GM21447 (cell line): ENCODE measurements around the gene PSMD12.
"Not testable (repeated sequence)": the region's sequence is repeated elsewhere in the genome, so short reads cannot be mapped to it uniquely, and the experiment has no call there.

ENCODE experiments used
- ATAC-seq: cut with Tn5 transposase; IDR thresholded peaks from one replicate; pipeline ENCODE4 v1.9.1; 2021; ENCODE audit not compliant: unreplicated experiment

The PSMD12 gene

DNA sequence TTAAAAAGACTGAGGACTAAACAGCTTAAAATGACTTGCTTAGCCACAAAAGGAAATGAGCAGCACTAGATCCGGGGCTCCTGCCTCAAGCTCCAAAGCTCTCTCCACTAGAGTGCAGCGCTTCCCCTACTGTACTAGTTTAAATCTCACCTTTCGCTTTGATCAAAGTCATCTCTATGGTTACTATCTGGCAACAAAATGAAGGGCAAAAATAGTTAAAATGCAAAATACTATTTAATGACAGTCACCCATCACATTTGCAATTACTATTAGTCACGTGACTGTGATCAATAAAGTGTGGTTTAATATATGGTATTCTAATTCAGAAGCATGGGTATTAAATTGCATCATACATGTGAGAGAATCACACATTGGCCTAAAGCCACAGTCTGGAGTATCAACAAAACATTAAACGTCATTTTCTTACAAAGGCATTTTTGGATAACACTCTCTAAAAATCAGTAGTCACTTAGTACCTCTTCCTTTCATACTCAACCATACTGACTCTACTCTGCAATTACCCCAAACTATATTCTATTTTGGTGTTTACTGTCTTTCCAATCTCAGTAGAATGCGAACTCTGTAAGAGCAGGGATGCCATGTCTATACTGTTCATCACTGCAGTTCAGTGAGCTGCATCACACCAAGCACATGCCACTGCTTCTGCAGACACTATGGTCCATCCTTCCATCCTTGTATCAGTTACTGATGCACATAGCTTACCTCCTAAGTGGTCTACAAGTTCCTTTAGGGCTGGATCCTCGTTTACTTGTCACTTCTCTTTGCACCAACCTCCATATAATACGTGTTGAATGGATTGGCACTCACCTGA is 6.2 kb downstream of the PSMD12 start:
- no peak for ATAC-seq

DNA sequence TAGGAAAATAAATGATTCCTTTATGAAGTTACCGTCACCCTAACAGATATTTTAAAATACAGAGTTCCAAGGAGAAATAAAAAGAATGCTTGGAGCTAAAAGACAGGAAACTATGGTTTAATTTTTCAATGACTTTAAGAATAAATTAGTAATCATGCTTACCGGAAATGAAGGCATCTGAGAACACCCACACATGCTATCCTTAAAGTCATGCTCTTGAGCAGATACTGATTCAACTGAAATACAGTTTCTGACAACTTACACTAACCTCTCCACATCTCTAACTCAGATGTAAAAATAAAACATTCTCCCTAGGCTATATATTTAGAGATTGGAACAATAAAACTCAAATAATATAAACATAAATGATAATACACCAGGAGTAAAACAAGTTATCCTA is 7.8 kb downstream of the PSMD12 start:
- ATAC-seq: no peak

DNA sequence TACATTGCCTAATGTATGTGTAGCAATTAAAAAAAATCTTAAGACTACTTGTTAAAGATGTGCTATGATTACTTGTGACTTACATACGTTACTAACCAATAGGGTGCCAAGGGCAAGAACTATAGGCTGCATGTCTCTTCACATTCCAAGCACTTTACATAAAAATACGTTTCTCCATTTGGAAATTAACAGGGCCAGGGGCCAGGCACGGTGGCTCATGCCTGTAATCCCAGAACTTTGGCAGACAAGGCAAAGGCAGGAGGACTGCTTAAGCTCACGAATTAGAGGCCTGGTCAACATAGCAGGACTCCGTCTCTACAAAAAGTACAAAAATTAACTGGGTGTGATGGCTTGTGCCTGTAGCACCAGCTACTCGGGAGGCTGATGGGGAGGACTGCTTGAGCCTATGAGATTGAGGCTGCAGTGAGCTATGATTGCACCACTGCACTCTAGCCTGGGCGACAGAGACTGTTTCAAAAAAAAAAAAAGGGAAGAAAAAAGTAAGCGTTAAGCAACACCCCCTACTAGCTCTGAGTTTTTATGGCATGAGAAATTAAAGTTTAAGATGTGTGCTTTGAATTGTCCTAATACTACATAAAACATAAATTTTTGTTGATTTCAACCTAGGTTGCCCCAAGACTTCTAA is 12.3 kb downstream of the PSMD12 start:
- ATAC-seq: no peak

DNA sequence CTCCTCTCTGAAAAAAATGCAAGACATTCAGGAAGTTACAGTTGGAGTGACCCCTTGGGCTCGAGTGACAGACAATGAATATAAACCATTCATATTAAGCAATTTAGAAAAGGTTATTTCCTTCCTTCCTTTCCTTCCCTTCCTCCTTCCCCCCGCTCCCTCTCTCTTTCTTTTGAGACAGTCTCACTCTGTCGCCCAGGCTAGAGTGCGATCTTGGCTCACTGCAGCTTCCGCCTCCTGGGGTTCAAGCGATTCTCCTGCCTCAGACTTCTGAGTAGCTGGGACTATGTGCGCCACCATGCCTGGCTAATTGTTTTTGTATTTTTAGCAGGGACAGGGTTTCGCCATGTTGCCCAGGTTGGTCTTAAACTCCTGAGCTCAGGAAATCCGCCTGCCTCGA is 13.2 kb downstream of the PSMD12 start:
- no peak for ATAC-seq

DNA sequence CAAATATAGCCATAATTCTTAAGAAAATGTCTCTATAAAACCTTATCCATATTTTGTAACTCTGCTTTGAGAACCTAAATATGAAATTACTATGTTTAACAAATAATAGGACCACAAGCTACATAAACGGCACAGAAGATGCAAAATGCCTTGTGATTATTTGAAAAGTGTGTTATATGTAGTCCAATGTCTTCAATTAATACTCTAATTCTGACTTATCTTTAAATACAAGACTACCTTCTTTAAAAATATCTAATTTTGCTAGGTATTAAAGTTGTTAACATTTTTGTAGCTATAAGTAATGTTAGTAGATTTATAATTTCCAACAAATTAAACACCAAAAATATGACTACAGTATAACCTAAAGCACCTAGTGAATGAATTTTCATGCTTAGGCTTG is 17.0 kb downstream of the PSMD12 start:
- no peak for ATAC-seq

DNA sequence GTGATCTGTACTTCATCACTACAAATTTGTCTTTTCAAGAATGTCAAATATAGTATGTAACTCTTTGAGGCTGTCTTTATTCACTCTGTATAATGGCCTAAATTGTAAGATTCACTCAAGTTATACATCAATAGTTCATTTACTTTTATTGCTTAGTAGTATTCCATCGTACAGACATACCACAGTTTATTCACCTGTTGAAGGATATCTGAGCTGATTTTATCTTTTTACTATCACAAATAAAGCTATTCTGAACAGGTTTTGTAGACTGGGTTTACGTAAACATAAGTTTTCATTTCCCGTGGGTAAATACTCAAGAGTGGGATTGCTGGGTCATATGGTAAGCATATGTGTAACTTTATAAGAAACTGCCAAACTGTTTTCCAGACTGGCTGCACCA is 18.6 kb downstream of the PSMD12 start:
- no peak for ATAC-seq

DNA sequence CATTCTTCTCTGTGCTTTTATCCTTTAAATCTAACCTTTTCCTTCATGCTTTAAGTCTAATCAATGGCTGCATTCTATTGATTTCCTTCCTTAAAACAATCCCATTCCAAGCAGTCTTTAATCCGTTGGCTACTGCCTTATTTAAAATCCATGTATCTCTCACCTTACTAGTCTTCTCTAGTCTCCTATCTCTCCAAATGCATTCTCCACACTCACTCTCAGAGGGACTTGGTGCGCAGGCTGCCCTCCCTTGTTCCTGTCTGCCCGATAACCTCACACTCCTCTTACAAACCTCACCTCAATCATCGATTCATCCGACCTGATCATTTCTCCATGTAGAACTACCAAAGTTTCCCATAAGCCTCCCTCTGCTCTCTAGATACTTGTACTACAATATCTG is 23.1 kb downstream of the PSMD12 start:
- no peak for ATAC-seq

DNA sequence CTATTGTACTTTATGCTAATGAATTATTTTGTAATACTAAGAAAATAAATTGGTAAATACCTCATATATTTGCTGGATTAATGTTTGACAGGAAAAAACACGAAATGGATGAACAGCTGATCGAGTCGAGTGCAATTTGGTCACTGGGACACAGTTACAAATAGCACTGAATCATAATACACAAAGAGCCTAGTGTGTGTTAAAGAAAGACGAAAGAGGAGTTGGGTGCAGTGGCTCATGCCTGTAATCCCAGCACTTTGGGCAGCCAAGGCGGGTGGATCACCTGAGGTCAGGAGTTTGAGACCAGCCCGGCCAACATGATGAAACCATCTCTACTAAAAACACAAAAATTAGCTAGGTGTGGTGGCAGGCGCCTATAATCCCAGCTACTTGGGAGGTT is 28.0 kb downstream of the PSMD12 start:
- not testable (repeated sequence) for ATAC-seq

DNA sequence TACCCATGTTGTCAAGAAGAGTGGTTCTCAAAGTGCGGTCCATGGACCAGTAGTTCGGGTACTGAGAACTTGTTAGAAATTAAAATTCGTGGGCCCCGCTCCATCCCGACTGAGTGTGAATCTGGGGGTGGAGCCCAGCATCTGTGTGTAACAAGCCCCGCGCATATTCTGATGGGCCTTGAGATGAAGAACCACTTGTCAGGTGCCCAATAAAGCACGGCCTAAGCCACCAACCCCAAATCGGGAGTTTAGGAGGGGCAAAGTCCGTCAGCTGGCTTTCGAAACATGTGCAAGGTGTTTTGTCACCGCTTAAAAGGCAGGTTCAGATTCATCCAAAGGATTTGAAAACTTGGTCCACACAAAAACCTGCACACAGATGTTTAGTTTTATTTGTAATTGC is 29.5 kb downstream of the PSMD12 start:
- ATAC-seq: no peak

DNA sequence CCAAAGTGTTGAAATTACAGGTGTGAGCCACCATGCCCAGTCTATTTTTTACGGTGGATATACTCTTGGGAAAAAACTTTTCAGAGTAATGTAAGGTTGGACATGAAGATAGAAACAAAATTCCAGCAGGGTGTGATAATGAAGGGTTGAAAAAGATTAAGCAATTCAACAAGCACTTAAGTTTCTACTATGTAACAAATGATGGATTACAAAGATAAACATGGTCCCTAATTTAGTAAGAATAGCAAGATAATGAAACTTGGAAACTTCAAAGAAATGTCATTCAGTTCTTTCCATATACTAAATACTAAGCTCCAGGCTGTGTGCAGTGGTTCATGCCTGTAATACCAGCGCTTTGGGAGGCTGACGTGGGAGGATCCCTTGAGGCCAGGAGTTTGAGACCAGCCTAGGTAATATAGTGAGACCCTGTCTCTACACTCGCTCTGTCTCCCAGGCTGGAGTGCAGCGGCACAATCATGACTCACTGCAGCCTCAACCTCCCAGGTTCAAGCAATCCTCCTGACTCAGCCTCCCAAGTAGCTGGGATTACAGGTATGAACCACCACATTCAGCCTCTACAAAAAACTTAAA is 31.0 kb downstream of the PSMD12 start:
- no peak for ATAC-seq

DNA sequence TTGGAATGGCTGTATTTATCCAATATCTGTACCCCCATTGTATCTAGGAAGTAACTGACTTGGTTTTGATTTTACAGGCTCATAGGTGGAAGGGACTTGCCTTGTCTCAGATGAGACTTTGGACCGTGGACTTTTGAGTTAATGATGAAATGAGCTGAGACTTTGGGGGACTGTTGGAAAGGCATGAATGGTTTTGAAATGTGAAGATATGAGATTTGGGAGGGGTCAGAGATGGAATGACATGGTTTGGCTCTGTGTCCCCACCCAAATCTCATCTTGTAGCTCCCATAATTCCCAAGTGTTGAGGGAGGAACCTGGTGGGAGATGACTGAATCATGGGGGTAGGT is 34.2 kb downstream of the PSMD12 start:
- not testable (repeated sequence) for ATAC-seq

DNA sequence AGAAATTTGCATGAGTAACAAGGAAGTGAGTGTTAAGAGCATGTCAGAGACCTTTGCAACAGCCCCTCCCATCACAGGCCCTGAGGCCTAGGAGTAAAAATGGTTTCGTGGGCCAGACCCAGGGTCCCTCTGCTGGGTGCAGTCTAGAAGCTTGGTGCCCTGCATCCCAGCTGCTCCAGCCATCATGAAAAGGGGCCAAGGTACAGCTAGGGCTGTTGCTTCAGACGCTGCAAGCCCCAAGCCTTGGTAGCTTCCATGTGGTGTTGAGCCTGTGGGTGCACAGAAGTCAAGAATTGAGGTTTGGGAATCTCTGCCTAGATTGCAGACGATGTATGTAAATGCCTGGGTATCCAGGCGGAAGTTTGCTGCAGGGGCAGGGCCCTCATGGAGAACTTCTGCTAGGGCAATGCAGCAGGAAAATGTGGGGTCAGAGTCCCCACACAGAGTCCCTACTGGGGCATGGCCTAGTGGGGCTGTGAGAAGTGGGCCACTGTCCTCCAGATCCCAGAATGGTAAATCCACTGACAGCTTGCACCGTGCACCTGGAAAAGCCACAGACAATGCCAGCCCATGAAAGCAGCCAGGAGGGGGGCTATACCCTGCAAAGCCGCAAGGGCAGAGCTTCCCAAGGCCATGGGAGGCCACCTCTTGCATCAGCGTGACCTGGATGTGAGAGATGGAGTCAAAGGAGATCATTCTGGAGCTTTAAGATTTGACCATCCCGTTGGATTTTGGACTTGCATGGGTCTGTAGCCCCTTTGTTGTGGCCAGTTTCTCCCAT is 34.8 kb downstream of the PSMD12 start:
- not testable (repeated sequence) for ATAC-seq

DNA sequence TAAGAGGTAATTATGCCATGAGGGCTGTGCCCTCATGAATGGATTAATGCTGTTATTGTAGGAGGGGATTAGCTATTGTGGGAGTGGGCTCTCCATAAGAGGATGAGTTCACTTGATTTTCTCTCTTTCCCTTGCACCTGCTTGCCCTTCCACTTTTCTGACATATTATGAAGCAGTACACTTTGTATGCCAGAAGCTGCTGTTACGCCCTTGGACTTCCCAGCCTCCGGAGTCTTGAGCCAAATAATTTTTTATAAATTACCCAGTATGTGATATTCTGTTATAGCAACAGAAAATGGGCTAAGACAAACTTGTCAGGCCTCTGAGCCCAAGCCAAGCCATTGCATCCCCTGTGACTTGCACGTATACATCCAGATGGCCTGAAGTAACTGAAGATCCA is 38.4 kb downstream of the PSMD12 start:
- no peak for ATAC-seq

DNA sequence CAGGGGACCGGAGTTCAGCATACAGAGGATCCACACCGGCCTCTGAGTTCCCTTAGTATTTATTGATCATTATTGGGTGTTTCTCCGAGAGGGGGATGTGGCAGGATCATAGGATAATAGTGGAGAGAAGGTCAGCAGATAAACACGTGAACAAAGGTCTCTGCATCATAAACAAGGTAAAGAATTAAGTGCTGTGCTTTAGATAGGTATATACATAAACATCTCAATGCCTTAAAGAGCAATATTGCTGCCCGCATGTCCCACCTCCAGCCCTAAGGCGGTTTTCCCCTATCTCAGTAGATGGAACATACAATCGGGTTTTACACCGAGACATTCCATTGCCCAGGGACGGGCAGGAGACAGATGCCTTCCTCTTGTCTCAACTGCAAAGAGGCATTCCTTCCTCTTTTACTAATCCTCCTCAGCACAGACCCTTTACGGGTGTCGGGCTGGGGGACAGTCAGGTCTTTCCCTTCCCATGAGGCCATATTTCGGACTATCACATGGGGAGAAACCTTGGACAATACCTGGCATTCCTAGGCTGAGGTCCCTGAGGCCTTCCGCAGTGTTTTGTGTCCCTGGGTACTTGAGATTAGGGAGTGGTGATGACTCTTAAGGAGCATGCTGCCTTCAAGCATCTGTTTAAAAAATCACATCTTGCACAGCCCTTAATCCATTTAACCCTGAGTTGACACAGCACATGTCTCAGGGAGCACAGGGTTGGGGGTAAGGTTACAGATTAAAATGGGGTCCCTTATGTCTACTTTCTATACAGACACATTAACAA is 39.2 kb downstream of the PSMD12 start:
- not testable (repeated sequence) for ATAC-seq

DNA sequence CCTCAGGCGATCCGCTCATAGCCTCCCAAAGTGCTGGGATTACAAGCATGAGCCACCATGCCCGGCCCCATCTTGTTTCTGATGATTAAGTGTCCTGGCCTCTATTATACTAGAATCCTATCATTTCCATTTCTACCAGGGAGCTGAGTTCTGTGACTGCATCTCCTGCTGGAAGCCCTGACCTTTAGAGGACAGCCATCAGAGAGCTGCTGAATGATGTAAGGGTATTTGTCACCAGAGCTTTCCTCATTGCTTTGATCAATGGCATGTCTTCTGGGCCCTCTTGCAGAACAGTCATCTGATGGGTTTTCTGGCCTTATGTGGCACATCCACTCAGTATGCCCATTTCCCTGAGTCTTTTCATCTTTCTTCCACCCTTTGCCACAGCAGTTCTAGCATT is 39.9 kb downstream of the PSMD12 start:
- no peak for ATAC-seq

DNA sequence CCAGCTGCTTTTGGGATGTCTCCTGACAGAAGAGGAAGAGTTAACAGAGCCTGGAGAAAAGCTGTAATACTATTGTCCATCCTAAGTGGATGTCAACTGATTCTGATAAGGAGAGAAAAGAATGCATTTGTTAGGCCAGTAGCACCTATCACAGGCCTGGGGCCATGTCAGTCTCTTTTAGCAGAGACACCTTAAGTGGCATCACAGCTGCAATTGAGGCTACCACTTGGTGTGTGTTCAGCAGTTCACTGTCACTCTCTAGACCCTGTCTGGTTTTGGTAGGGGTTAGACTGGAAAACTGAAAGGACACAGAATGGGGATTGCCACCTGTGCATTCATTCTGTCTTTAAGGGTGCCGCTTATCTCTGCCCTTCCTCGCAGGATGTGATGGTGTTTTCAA is 42.0 kb downstream of the PSMD12 start:
- ATAC-seq: no peak

DNA sequence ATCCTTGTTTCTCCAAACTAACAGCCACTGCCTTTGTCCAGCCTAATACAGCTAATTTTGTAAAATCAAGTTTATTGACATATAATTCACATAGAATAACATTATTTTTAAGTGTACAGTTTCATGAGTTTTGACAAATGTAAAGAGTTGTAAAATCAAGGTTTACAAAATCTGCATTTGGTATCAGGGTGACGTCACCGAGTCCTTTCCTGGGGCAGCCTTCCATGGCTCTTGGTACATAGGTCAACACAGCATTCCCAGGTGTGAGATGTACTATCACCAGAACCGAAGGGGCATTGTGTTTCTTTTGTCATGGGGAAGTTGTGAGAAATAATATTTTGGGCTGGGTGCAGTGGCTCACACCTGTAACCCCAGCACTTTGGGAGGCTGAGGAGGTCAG is 42.9 kb downstream of the PSMD12 start:
- ATAC-seq: no peak

DNA sequence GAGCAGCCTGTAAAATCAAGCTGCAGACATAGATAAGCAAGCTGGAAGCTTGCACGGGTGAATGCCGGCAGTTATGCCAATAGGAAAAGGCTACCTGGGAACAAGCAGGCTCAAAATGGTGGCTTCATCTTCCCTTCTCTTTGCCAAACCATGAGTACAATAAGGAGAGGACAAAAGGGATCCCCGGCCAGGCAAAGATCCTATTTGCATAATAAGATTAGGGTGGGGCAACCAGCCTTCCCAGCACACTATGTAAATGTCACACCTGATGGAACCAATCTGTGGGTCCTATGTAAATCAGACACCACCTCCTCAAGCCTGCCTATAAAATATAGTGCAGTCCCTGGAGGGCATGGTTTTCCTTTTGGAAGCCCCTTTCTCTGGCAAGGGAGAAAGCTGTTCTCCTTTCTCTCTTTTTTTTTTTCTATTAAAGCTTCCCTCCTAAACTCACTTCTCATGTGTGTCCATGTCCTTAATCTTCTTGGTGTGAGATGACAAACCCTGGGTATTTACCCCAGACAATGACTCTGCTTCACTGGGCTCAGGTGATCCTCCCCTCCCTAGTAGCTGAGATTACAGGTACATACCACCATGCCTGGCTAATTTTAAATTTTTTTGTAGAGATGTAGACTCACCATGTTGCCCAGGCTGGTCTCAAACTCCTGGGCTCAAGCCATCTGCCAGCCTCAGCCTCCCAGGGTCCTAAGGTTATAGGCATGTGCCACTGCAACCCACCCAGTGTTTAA is 44.2 kb downstream of the PSMD12 start:
- ATAC-seq: no peak

DNA sequence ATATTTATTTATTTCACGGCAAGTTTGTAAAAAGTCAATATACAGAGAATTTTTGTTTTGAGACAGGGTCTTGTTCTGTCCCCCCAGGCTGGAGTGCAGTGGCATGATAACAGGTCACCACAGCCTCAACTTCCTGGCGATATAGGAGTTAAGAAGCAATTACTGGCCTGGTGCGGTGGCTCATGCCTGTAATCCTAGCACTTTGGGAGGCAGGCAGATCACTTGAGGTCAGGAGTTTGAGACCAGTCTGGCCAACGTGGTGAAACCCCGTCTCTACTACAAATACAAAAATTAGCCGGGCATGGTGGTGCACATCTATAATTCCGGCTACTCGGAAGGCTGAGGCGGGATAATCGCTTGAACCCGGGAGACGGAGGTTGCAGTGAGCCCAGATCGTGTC is 44.9 kb downstream of the PSMD12 start:
- not testable (repeated sequence) for ATAC-seq

DNA sequence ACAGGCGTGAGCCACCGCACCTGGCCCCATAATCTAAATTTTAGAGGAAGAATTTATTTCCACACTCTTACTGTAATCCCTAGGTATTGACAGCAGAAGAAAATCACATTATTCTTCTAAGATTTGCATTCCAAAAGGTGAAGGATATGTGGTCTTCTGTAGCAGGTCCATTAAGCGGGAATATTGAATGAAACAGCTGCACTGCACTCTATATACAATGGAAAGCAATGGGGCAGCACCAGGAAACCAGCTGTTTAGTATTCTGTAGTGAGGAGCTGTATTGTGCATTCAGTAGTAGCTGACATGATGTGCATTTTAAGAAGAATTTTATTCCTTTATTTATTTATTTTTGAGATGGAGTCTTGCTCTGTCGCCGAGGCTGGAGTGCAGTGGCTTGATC is 49.6 kb downstream of the PSMD12 start:
- ATAC-seq: no peak
